Heart right ventricle (tissue), 16 donors: Measurements from ENCODE around the gene AP2A1. TPM values are rescaled to one million over a fixed set of nuclear protein-coding genes. Genes with fewer than 3 reads are reported as not detected.

Experiments used
- ATAC-seq, 8 donors: fragments of 200-7000 bp; cut with Tn5 transposase; one replicate each; pipeline ENCODE4 v1.9.1; 2020; ENCODE audit warnings: mild to moderate bottlenecking in 8 of 8, moderate library complexity in 8 of 8, moderate number of reproducible peaks in 1 of 8
- DNase-seq, 2 donors: peaks; one replicate each; pipeline ENCODE4 v3.0.0-alpha.2; 2020
- H3K27ac ChIP-seq, 10 donors: fragments of 200-600 bp; sonication (generic) in 2 of 10; one replicate each; pipeline versions ENCODE4 v1.5.0 to v1.8.0; 2020 to 2022; ENCODE audit warnings: mild to moderate bottlenecking in 3 of 10
- H3K27me3 ChIP-seq, 7 donors: fragments of 200-600 bp; one replicate each; pipeline ENCODE4 v1.8.0; 2021 to 2022; ENCODE audit warnings: mild to moderate bottlenecking in 2 of 7
- H3K36me3 ChIP-seq, 9 donors: fragments of 200-600 bp; sonication (generic) in 1 of 9; one replicate each; pipeline versions ENCODE4 v1.5.0 to v1.8.0; 2020 to 2022; ENCODE audit warnings: mild to moderate bottlenecking in 2 of 9
- H3K4me1 ChIP-seq, 9 donors: fragments of 200-600 bp; sonication (generic) in 1 of 9; one replicate each; pipeline versions ENCODE4 v1.5.0 to v1.8.0; 2020 to 2022; ENCODE audit warnings: mild to moderate bottlenecking in 4 of 9
- H3K4me3 ChIP-seq, 10 donors: fragments of 200-600 bp; sonication (generic) in 2 of 10; one replicate each; pipeline versions ENCODE4 v1.5.0 to v1.8.0; 2020 to 2022; ENCODE audit warnings: mild to moderate bottlenecking in 7 of 10, moderate library complexity in 2 of 10
- H3K9me3 ChIP-seq, 11 donors: fragments of 200-600 bp in 10 of 11; sonication (generic) in 2 of 11; one replicate each; pipeline versions ENCODE4 v1.5.0 to v1.8.0; 2013 to 2022; ENCODE audit warnings: mild to moderate bottlenecking in 2 of 11, control low read depth in 1 of 11, moderate library complexity in 1 of 11
- WGBS, 2 donors: extraction: QIAGEN DNeasy Blood & Tissue Kit; methylation state at CpG; one replicate each; pipeline ENCODE4 v1.1.7; 2013; ENCODE audit warnings: inconsistent platforms in 1 of 2; 5-methylcytosine and 5-hydroxymethylcytosine counted together
- intact Hi-C, 10 donors: fragments of 100-400 bp; cut with DNase I; formaldehyde crosslinking; loops; one replicate each; pipeline versions ENCODE4 v1.11.1 to v1.14.2; 2022
- polyA plus RNA-seq, 2 donors: library from polyadenylated mRNA; stranded (reverse); fragments of 200-250 nt; gene quantifications; one replicate each; pipeline ENCODE4 v1.2.3, GENCODE V29; 2013
- total RNA-seq, 10 donors: library from RNA; stranded (reverse); fragmentation: NEBNext Ultra II Directional in 3 of 10; extraction: Animal tissue kit (Norgen Biotek cat#: 25700) in 3 of 10; gene quantifications; one replicate each; pipeline versions ENCODE4 v1.2.1 to v1.2.4, GENCODE V29; 2021 to 2023
- TF ChIP-seq, protein P1 (sequence below), 9 donors: fragments of 200-600 bp; sonication (generic) in 2 of 9; IDR thresholded peaks; one replicate each; pipeline versions ENCODE4 v1.5.0 to v1.8.0; 2021 to 2022; ENCODE audit warnings: antibody characterized with exemption in 9 of 9, mild to moderate bottlenecking in 5 of 9, moderate library complexity in 1 of 9
- donor health status: Arrhythmogenic right ventricular cardiomyopathy.
- donor health status: ischemic (EF 13 %, LVEDD 7.1; RV severe dilation, severe dysfunction).
- donor health status: healthy with polysubstance abuse.
- donor health status: DM: no; HTN: yes; CAD: no.
- donor health status: DM: no; HTN: no; CAD: no.
- donor health status: ischemic (EF 25% LVEDD 6.9; RV normal size, moderate dysfunction).
- donor health status: ischemic (EF 25% LVEDD 5.7; RV mildly dilated, moderate dysfunction).
- donor health status: healthy.
- donor health status: DM: yes; HTN: yes; CAD: no.
- donor health status: Ischemic cardiomyopathy.
- donor health status: ischemic (EF 35%, LVEDD 5.7; RV mildly dilated, moderate dysfunction).
- donor health status: nonischemic (EF 11% LVEDD 7.7; RV severe dilation, severe dysfunction).
- donor health status: DM: yes; HTN: yes; CAD: no.
- donor health status: PGD.
- donor health status: ischemic (EF 29% LVEDD 5.4; RV normal size, mild dysfunction).
- donor health status: nonischemic (EF 23%, LVEDD 6.1; RV moderate dilation, normal function).

Gene AP2A1
- total and polyA plus RNA-seq, 12 donors: 36.1 to 108 (median 62.6) TPM

DNA sequence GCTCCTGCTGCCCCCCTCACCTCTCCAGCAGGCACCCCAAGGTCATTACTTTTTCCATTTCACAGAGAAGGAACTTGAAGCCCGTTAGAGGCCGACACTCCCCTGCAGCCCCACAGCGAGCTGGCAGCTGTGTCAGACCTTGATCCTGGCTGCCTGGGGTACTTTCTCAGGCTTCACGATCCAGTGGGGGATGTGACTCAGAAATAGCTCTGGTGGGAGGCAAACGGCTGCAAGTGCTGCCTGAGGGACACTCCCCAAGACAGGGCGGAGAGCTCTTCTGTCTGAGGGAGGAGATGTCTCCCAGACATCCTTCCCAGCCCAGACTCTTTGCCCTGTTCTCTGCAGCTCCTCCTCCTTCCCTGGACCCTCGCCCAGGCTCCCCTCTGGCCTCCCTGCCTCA is 8.5 kb upstream of the AP2A1 start:
- no peak for DNase-seq
- Histone ChIP-seq H3K27ac (no peak overlapping the region), H3K4me3 (no peak overlapping the region), H3K27me3 (no peaks in the 10 kb centered on the region), H3K4me1 (peaks cover 0 to 16% (median 3%) of the 10 kb centered on the region in 9 donors), H3K9me3 (peaks cover 0 to 17% (median 7%) of the 10 kb centered on the region in 11 donors), H3K36me3 (no peaks in the 10 kb centered on the region)
- ATAC-seq: no peak
- WGBS, 2 donors: 33 to 36% methylated on average over 7 of the region's 7 CpGs
- intact Hi-C loops: no loop called here
- TF ChIP-seq, protein P1, sequence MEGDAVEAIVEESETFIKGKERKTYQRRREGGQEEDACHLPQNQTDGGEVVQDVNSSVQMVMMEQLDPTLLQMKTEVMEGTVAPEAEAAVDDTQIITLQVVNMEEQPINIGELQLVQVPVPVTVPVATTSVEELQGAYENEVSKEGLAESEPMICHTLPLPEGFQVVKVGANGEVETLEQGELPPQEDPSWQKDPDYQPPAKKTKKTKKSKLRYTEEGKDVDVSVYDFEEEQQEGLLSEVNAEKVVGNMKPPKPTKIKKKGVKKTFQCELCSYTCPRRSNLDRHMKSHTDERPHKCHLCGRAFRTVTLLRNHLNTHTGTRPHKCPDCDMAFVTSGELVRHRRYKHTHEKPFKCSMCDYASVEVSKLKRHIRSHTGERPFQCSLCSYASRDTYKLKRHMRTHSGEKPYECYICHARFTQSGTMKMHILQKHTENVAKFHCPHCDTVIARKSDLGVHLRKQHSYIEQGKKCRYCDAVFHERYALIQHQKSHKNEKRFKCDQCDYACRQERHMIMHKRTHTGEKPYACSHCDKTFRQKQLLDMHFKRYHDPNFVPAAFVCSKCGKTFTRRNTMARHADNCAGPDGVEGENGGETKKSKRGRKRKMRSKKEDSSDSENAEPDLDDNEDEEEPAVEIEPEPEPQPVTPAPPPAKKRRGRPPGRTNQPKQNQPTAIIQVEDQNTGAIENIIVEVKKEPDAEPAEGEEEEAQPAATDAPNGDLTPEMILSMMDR (IDR thresholded peaks at IDR 0.05): no peak

DNA sequence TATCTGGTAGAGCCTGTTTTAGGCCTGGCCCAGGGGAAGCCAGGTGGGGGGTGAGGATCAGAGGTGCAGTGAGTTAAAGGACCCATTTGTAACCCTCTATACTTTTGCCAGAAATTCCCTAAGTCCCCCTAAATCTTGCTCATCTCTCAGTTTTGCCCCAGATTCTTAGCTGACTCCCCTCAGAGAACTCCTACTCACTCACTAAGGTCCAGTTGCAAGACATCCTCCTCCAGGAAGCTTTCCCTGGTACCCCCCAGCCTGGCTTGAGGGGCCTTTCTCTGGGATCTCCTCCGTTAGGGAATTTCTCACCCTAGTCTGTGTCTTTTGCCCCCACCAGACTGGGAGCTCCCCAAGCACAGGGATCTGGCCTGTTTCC is 5.6 kb upstream of the AP2A1 start:
- DNase-seq (no peak), ATAC-seq (no peak)
- H3K27me3 ChIP-seq: no peaks in the 10 kb centered on the region
- H3K9me3 ChIP-seq: peaks cover 0 to 7% (median under 1%) of the 10 kb centered on the region in 11 donors
- no peaks in the 10 kb centered on the region for H3K36me3 ChIP-seq
- WGBS, 2 donors: 72 to 90% methylated on average over 1 of the region's 1 CpG
- TF ChIP-seq, protein P1 (IDR thresholded peaks at IDR 0.05): no peak
- peak overlapping the region; percentile 66 to 87 (median 79) for H3K27ac ChIP-seq
- intact Hi-C loops: no loop called here
- H3K4me3 ChIP-seq: peak overlapping the region in 1 of 10 donors; percentile 15
- peaks cover 0 to 27% (median 9%) of the 10 kb centered on the region in 9 donors for H3K4me1 ChIP-seq

DNA sequence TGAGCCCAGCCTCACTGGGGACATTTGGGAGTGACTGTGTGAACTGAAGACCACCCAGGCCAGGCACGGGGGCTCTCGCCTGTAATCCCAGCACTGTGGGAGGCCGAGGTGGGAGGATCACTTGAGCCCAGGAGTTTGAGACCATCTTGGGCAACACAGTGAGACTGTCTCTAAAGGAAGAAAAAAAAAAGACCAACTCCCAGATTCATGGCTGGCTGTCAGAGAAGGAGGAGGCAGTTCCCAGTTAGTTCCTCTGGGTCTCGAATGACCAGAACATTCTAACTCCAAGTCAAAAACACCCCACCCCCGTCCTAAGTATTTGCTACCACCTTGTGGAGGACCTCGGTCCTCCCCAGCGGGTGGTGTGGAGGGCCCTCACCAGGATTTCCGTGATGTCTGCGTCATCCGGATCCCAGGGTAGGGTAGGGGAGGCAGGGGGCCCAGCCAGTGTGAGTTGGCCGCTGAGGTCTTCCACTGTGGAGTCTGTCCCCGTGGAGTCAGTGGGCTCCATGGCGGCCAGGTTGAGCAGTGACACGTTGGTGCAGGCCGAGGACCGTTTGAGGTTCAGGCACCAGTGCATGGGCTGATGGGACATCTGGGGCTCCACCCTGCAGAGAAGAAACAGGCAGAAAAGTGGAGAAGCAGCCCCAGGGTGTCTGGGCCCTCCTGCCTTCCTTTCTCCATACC is 5.0 kb upstream of the AP2A1 start:
- ATAC-seq (no peak), DNase-seq (peak; percentile 38 to 51)
- H3K9me3 ChIP-seq: peaks cover 0 to 1% (median 0%) of the 10 kb centered on the region in 11 donors
- peaks cover 0 to 27% (median 9%) of the 10 kb centered on the region in 9 donors for H3K4me1 ChIP-seq
- H3K27ac ChIP-seq: peak overlapping the region; percentile 66 to 87 (median 79)
- H3K4me3 ChIP-seq: peak overlapping the region in 1 of 10 donors; percentile 15
- no peaks in the 10 kb centered on the region for H3K36me3 ChIP-seq
- TF ChIP-seq, protein P1 (IDR thresholded peaks at IDR 0.05): peak in 5 of 9 donors; percentile 17 to 49 (median 47)
- 55 to 56% methylated on average over 16 of the region's 16 CpGs for WGBS, 2 donors
- no peaks in the 10 kb centered on the region for H3K27me3 ChIP-seq
- intact Hi-C loops: no loop called here

DNA sequence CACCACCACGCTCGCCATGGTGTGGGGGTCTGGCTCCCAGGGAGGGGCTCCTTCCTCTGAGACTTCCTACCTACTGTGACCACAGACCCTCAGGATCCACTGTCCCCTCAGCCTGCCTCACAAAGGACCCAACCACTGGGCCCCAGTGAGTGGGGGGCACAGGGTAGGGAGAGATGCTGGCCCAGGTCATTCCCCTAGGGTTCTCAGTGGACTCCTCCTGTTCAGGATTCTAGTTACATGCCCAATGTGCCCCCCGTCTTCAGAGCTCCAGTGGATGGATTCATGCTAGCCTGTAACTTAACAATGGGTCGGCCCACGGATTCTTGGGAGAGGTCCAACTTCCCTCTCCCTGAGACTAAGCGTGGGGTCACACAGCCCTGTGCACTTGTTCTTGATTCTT is 3.6 kb upstream of the AP2A1 start, which contains the start of gene TSKS:
Gene TSKS (minus strand): TSS at position 77 of the 400 bp plus-strand sequence. CDS start 59 bp downstream, at position 18.
- no peak within 1 kb of the TSS for H3K4me3 ChIP-seq
- intact Hi-C loops: no loop called here
- no peaks in the 10 kb centered on the region for H3K27me3 ChIP-seq
- H3K9me3 ChIP-seq: no peaks in the 10 kb centered on the region
- peak within 1 kb of the TSS in 8 of 10 donors; percentile 74 to 87 (median 80) for H3K27ac ChIP-seq
- ATAC-seq: no peak
- 70 to 80% methylated on average over 6 of the region's 6 CpGs for WGBS, 2 donors
- H3K36me3 ChIP-seq: no peaks in the 10 kb centered on the region
- DNase-seq: no peak
- H3K4me1 ChIP-seq: peaks cover 2 to 37% (median 21%) of the 10 kb centered on the region in 9 donors
- TF ChIP-seq, protein P1 (IDR thresholded peaks at IDR 0.05): no peak
